GM12878 (cell line): ENCODE data around the gene LRP1B. TPM values are rescaled to one million over a fixed set of nuclear protein-coding genes. Genes with fewer than 3 reads are reported as not detected.
A peak's percentile ranks its signal among the peaks of the same experiment; 100 is the strongest.

Source experiments
- ATAC-seq: fragments of 200-7000 bp; cut with Tn5 transposase; 3 replicates; pipeline ENCODE4 v1.9.1; 2020; ENCODE audit warnings: mild to moderate bottlenecking, moderate library complexity
- BruUV-seq: library from RNA; stranded (reverse); fragments of 400-500 nt; replicated peaks from 2 replicates; lab custom pipeline; 2021; lab: Mats Ljungman, UMichigan
- CTCF ChIA-PET: fragments of 300-600 bp; sonication (Branson Sonifier 250); formaldehyde crosslinking; extraction: SDS; loops from one replicate; lab custom pipeline; 2021; ENCODE audit warnings: inconsistent platforms; lab: Yijun Ruan, JAX
- POLR2A ChIA-PET: fragments of 350-600 bp; formaldehyde crosslinking; extraction: SDS; loops from one replicate; lab custom pipeline; 2021; ENCODE audit warnings: inconsistent platforms; lab: Charles Lee
- RAD21 ChIA-PET: fragments of 300-600 bp; sonication (Branson Sonifier 250); formaldehyde crosslinking; loops from one replicate; lab custom pipeline; 2023; ENCODE audit warnings: antibody characterized with exemption; ENCODE audit not compliant: unreplicated experiment; lab: Charles Lee
- SMC1A ChIA-PET: fragments of 300-600 bp; sonication (Branson Sonifier 250); formaldehyde crosslinking; loops from one replicate; lab custom pipeline; 2023; ENCODE audit not compliant: unreplicated experiment, uncharacterized antibody; lab: Charles Lee
- DNase-seq: peaks from one replicate; pipeline ENCODE4 v3.0.0-alpha.2; 2011; ENCODE audit warnings: low read depth, low spot score
- FAIRE-seq: peaks from 3 replicates; lab custom pipeline; 2011; peaks lifted over from hg19 to GRCh38; lab: Jason Lieb, UNC
- H2AFZ ChIP-seq: 2 replicates; pipeline ENCODE4 v1.6.0; 2011; ENCODE audit warnings: low read depth, low read length, control low read depth; ENCODE audit not compliant: control insufficient read depth
- H3K27ac ChIP-seq: 2 replicates; pipeline ENCODE4 v1.5.1; 2011; ENCODE audit warnings: control low read depth; ENCODE audit not compliant: control insufficient read depth, insufficient read depth
- H3K27me3 ChIP-seq, 2 experiments: replicated peaks in 1 of 2; 2 replicates each; pipeline versions ENCODE4 v1.6.0 to v1.6.1; 2011; ENCODE audit warnings: low read length in 1 of 2; ENCODE audit not compliant: control insufficient read depth in 2 of 2, insufficient read depth in 2 of 2
- H3K36me3 ChIP-seq, 2 experiments: 2 replicates each; pipeline ENCODE4 v1.5.1; 2011; ENCODE audit warnings: low read length in 1 of 2; ENCODE audit not compliant: control insufficient read depth in 2 of 2, insufficient read depth in 2 of 2
- H3K4me1 ChIP-seq: 2 replicates; pipeline ENCODE4 v1.6.1; 2011; ENCODE audit warnings: mild to moderate bottlenecking, low read length, moderate library complexity, mixed read lengths; ENCODE audit not compliant: control insufficient read depth, insufficient read depth
- H3K4me2 ChIP-seq: 2 replicates; pipeline ENCODE4 v1.6.0; 2011; ENCODE audit warnings: control low read depth; ENCODE audit not compliant: control insufficient read depth, insufficient read depth
- H3K4me3 ChIP-seq: fragments of 200-600 bp; sonication (generic); 2 replicates; pipeline ENCODE4 v1.5.1; 2016
- H3K79me2 ChIP-seq: 2 replicates; pipeline ENCODE4 v1.6.0; 2011; ENCODE audit warnings: low read length; ENCODE audit not compliant: control insufficient read depth, insufficient read depth
- H3K9ac ChIP-seq: 2 replicates; pipeline ENCODE4 v1.8.0; 2011; ENCODE audit warnings: low read length, control low read depth, mixed read lengths; ENCODE audit not compliant: control insufficient read depth, insufficient read depth
- H3K9me3 ChIP-seq: replicated peaks from 3 replicates; pipeline ENCODE4 v1.5.1; 2011; ENCODE audit warnings: mild to moderate bottlenecking, low read length; ENCODE audit not compliant: control insufficient read depth, insufficient read depth
- H4K20me1 ChIP-seq: 2 replicates; pipeline ENCODE4 v1.6.0; 2011; ENCODE audit not compliant: control insufficient read depth, insufficient read depth
- BCL11A ChIP-seq: IDR thresholded peaks from 2 replicates; pipeline ENCODE4 v1.6.1; 2011; ENCODE audit warnings: low read depth, low read length
- BRCA1 ChIP-seq: IDR thresholded peaks from 2 replicates; pipeline ENCODE4 v1.6.1; 2011; ENCODE audit warnings: low read depth, low read length, improper control_type of control experiment
- DPF2 ChIP-seq: fragments of 450-650 bp; IDR thresholded peaks from 2 replicates; pipeline ENCODE4 v1.6.1; 2017; ENCODE audit warnings: mild to moderate bottlenecking
- IKZF1 ChIP-seq: fragments of 450-650 bp; conservative IDR thresholded peaks from 2 replicates; pipeline ENCODE4 v1.6.1; 2017; ENCODE audit warnings: antibody characterized with exemption, mild to moderate bottlenecking
- IRF5 ChIP-seq: fragments of 450-650 bp; IDR thresholded peaks from 2 replicates; pipeline ENCODE4 v1.6.1; 2017; ENCODE audit warnings: borderline replicate concordance
- JUND ChIP-seq: IDR thresholded peaks from 2 replicates; pipeline ENCODE4 v1.6.1; 2012; ENCODE audit warnings: low read depth, mild to moderate bottlenecking, low read length, improper control_type of control experiment, moderate library complexity
- KLF5 ChIP-seq: fragments of 450-650 bp; IDR thresholded peaks from 2 replicates; pipeline ENCODE4 v1.6.1; 2014; ENCODE audit warnings: mild to moderate bottlenecking; ENCODE audit not compliant: partially characterized antibody
- MAX ChIP-seq: IDR thresholded peaks from 2 replicates; pipeline ENCODE4 v1.6.1; 2012; ENCODE audit warnings: low read depth, low read length, improper control_type of control experiment
- MEF2B ChIP-seq: fragments of 450-650 bp; IDR thresholded peaks from 2 replicates; pipeline ENCODE4 v1.6.1; 2018; ENCODE audit warnings: mild to moderate bottlenecking, moderate library complexity; ENCODE audit not compliant: partially characterized antibody, poor library complexity, severe bottlenecking
- NR2F1 ChIP-seq: fragments of 450-650 bp; conservative IDR thresholded peaks from 2 replicates; pipeline ENCODE4 v1.6.1; 2017; ENCODE audit warnings: mild to moderate bottlenecking
- NRF1 ChIP-seq: conservative IDR thresholded peaks from 2 replicates; pipeline ENCODE4 v1.6.1; 2011; ENCODE audit warnings: mild to moderate bottlenecking, low read depth, low read length, improper control_type of control experiment
- PAX8 ChIP-seq: fragments of 450-650 bp; IDR thresholded peaks from 2 replicates; pipeline ENCODE4 v1.6.1; 2017; ENCODE audit warnings: mild to moderate bottlenecking, moderate library complexity
- RUNX3 ChIP-seq: IDR thresholded peaks from 2 replicates; pipeline ENCODE4 v1.6.1; 2012; ENCODE audit warnings: low read length, inconsistent platforms
- SUZ12 ChIP-seq: fragments of 200-600 bp; sonication (generic); IDR thresholded peaks from one replicate; pipeline ENCODE4 v1.6.1; 2018; ENCODE audit warnings: antibody characterized with exemption, mild to moderate bottlenecking; ENCODE audit not compliant: unreplicated experiment
- ZNF274 ChIP-seq: IDR thresholded peaks from one replicate; pipeline ENCODE4 v1.8.0; 2011; ENCODE audit not compliant: insufficient read length, insufficient read depth
- WGBS: methylation state at CpG from one replicate; pipeline ENCODE4 v1.1.6; 2016; ENCODE audit warnings: low lambda C conversion rate; ENCODE audit not compliant: insufficient replicate concordance, insufficient coverage; ENCODE audit errors: missing lambda C conversion rate; 5-methylcytosine and 5-hydroxymethylcytosine counted together
- in situ Hi-C: fragments of 300-500 bp; cut with MboI; formaldehyde crosslinking; loops from 9 replicates; pipeline ENCODE4 v1.14.3; 2018; ENCODE audit warnings: mixed read lengths
- intact Hi-C: fragments of 100-400 bp; cut with micrococcal nuclease; formaldehyde crosslinking; loops from one replicate; pipeline ENCODE4 v1.14.2; 2022; ENCODE audit not compliant: unreplicated experiment
- polyA plus RNA-seq, 11 experiments: library from polyadenylated mRNA; depleted of rRNA in 4 of 11; unstranded in 6 of 11; stranded (reverse) in 5 of 11; fragments of >200 nt; fragmentation: Nextera tagmentation in 4 of 11; fragmentation: Illumina TruSeq in 1 of 11; extraction: Ambion mirVana in 4 of 11; extraction: Trizol in 1 of 11; gene quantifications; 1 replicate in 1 of 11; 2 replicates in 10 of 11; pipeline versions ENCODE4 v1.2.1 to v1.2.3, GENCODE V29; 2011 to 2016; ENCODE audit warnings: inconsistent platforms in 2 of 11, missing spikeins in 2 of 11, low read depth in 1 of 11
- total RNA-seq, 4 experiments: library from RNA; depleted of rRNA in 3 of 4; stranded (reverse); fragments of >200 nt in 3 of 4; fragmentation: Illumina TruSeq in 1 of 4; extraction: Trizol in 1 of 4; gene quantifications; 2 replicates each; pipeline versions ENCODE4 v1.2.1 to v1.2.3, GENCODE V29; 2013 to 2021
- TF ChIP-seq, protein P1 (sequence below): IDR thresholded peaks from 2 replicates; pipeline ENCODE4 v1.6.1; 2011; ENCODE audit warnings: mild to moderate bottlenecking, low read depth, low read length, moderate library complexity; ENCODE audit not compliant: insufficient replicate concordance
- TF ChIP-seq, protein P2 (sequence below): IDR thresholded peaks from 2 replicates; pipeline ENCODE4 v1.6.1; 2011; ENCODE audit warnings: low read depth, low read length, improper control_type of control experiment, borderline replicate concordance

LRP1B gene
- total and polyA plus RNA-seq, 10 of the 15 experiments (the other 5 are each of a cell fraction or from before 2014, with no cell fraction given), result under 0.01 to 0.06 (median 0.03) TPM; not detected in 5

GRCh38 chr2:140759426-140760156 is 1371.2 kb downstream of the LRP1B start (continued):
- TF ChIP-seq, protein P1, sequence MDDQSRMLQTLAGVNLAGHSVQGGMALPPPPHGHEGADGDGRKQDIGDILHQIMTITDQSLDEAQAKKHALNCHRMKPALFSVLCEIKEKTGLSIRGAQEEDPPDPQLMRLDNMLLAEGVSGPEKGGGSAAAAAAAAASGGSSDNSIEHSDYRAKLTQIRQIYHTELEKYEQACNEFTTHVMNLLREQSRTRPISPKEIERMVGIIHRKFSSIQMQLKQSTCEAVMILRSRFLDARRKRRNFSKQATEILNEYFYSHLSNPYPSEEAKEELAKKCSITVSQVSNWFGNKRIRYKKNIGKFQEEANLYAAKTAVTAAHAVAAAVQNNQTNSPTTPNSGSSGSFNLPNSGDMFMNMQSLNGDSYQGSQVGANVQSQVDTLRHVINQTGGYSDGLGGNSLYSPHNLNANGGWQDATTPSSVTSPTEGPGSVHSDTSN, result no peak
- TF ChIP-seq IRF5 (no peak), ZNF274 (no peak), PAX8 (no peak)

DNA sequence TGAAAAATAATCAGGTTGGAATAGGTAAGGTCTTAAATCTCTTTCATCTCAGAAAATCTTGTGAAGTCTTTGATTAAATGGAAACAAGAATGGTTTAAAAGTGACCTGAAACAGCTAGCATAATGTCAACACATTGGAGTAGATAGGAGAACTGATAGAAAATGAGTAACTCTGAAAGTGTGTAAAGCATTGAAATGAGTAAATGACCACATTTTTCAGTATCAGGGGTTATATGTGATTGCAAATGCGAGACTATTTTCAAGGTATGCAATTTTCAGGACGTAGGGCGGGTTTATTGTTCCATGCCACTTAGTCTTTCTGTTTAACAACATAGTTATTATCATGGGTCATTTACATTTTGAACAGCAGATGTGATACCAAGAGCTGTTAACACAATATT is 1383.2 kb downstream of the LRP1B start:
- ATAC-seq (peak; percentile 83), FAIRE-seq (no peak), DNase-seq (peak; percentile 0)
- ChIA-PET SMC1A (interaction anchor here (1.1 to 1.6 kb wide), 2 partner anchors 13 to 33 kb away, joined by 3 to 4 read pairs; no protein-coding TSS in a partner anchor), POLR2A (no interaction called here), RAD21 (no interaction called here), CTCF (no interaction called here)
- H3K27ac ChIP-seq, result no peak overlapping the region
- BruUV-seq, result no TSS peak
- H3K4me2 ChIP-seq, result no peak overlapping the region
- no peak overlapping the region for H3K9ac ChIP-seq
- H3K36me3 ChIP-seq, result no peaks in the 10 kb centered on the region
- intact Hi-C loops, result no loop called here
- WGBS, result 0% methylated on average over 3 of the region's 3 CpGs
- no peaks in the 10 kb centered on the region for H3K79me2 ChIP-seq
- H3K4me3 ChIP-seq, result no peak overlapping the region
- in situ Hi-C loops, result no loop called here
- no peaks in the 10 kb centered on the region for H3K4me1 ChIP-seq
- no peaks in the 10 kb centered on the region for H4K20me1 ChIP-seq
- H2AFZ ChIP-seq, result no peak overlapping the region
- H3K9me3 ChIP-seq, result no peaks in the 10 kb centered on the region
- no peaks in the 10 kb centered on the region for H3K27me3 ChIP-seq
- TF ChIP-seq IKZF1, result no peak
- TF ChIP-seq SUZ12, result no peak
- no peak for TF ChIP-seq DPF2
- TF ChIP-seq BCL11A, result peak; percentile 58; the same call in 1 of the 2 replicates
- TF ChIP-seq MAX, result no peak
- TF ChIP-seq NRF1, result no peak
- TF ChIP-seq MEF2B, result no peak
- TF ChIP-seq, protein P2, sequence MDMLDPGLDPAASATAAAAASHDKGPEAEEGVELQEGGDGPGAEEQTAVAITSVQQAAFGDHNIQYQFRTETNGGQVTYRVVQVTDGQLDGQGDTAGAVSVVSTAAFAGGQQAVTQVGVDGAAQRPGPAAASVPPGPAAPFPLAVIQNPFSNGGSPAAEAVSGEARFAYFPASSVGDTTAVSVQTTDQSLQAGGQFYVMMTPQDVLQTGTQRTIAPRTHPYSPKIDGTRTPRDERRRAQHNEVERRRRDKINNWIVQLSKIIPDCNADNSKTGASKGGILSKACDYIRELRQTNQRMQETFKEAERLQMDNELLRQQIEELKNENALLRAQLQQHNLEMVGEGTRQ, result no peak
- no peak for TF ChIP-seq BRCA1
- no peak for TF ChIP-seq JUND
- peak; percentile 98 for TF ChIP-seq RUNX3
- TF ChIP-seq NR2F1, result no peak
- no peak for TF ChIP-seq KLF5
